ENCODE data around the gene UNC45A.
A peak's percentile ranks its signal among the peaks of the same experiment; 100 is the strongest.
"Not testable (repeated sequence)": the region's sequence is repeated elsewhere in the genome, so short reads cannot be mapped to it uniquely, and the experiment has no call there.

Gene UNC45A

GRCh38 chr15:90918034-90918788 lies 16.9 kb upstream of the UNC45A start:
- DNase-seq, result no peak

- no peak for DNase-seq
These were observed 16.2 kb upstream of the UNC45A start for GRCh38 chr15:90918835-90919234.

GRCh38 chr15:90921887-90922286 lies 13.2 kb upstream of the UNC45A start:
- DNase-seq, result no peak

GRCh38 chr15:90922712-90923322 lies 12.3 kb upstream of the UNC45A start:
- DNase-seq, result not testable (repeated sequence)

- no peak for DNase-seq
These were observed 10.7 kb upstream of the UNC45A start for GRCh38 chr15:90924375-90924774.

- not testable (repeated sequence) for DNase-seq
These were observed 8.3 kb upstream of the UNC45A start for GRCh38 chr15:90926766-90927165.

- DNase-seq, result not testable (repeated sequence)
These were observed 7.0 kb upstream of the UNC45A start for GRCh38 chr15:90928106-90928505.

- DNase-seq, result no peak
These were observed 5.7 kb upstream of the UNC45A start for GRCh38 chr15:90929246-90930019.

GRCh38 chr15:90930861-90931574 lies 4.1 kb upstream of the UNC45A start:
- DNase-seq, result no peak

- no peak for DNase-seq
These were observed 3.6 kb upstream of the UNC45A start for GRCh38 chr15:90931575-90931827.

GRCh38 chr15:90931828-90932659 lies 3.0 kb upstream of the UNC45A start, which contains the start of gene HDDC3:
TSS of gene HDDC3 (minus strand) at chr15:90932549. CDS start at chr15:90932540, 9 bp downstream.
- peak; percentile 44 for DNase-seq

- no peak for DNase-seq
These were observed 2.5 kb upstream of the UNC45A start for GRCh38 chr15:90932660-90932991.

GRCh38 chr15:90933301-90933700 lies 1.8 kb upstream of the UNC45A start:
- DNase-seq, result no peak

- peak; percentile 75 for DNase-seq
These were observed 683 bp upstream of the UNC45A start for GRCh38 chr15:90934256-90934948.

- no peak for DNase-seq
These were observed 1.7 kb downstream of the UNC45A start for GRCh38 chr15:90936823-90937222.

GRCh38 chr15:90938261-90938660 lies 3.2 kb downstream of the UNC45A start:
- no peak for DNase-seq

GRCh38 chr15:90939756-90940155 lies 4.7 kb downstream of the UNC45A start:
- DNase-seq, result no peak

GRCh38 chr15:90941038-90941437 lies 6.0 kb downstream of the UNC45A start:
- no peak for DNase-seq

- no peak for DNase-seq
These were observed 7.5 kb downstream of the UNC45A start for GRCh38 chr15:90942354-90943120.

- DNase-seq, result no peak
These were observed 10.0 kb downstream of the UNC45A start for GRCh38 chr15:90945091-90945490.

GRCh38 chr15:90946538-90946937 lies 11.5 kb downstream of the UNC45A start:
- DNase-seq, result no peak
